IMR-90 (cell line): ENCODE results near the gene ABHD16A. TPM values are rescaled to one million over a fixed set of nuclear protein-coding genes. Genes with fewer than 3 reads are reported as not detected.

Experiments
- ATAC-seq: fragments of 200-7000 bp; cut with Tn5 transposase; 2 replicates; pipeline ENCODE4 v1.9.1; 2020; ENCODE audit warnings: low read depth, mild to moderate bottlenecking, moderate library complexity
- BruUV-seq: library from RNA; stranded (reverse); fragments of 400-500 nt; replicated peaks from 2 replicates; lab custom pipeline; 2021; lab: Mats Ljungman, UMichigan
- CTCF ChIA-PET: fragments of 300-600 bp; formaldehyde crosslinking; extraction: SDS; loops from one replicate; lab custom pipeline; 2021; ENCODE audit warnings: antibody characterized with exemption; lab: Yijun Ruan, JAX
- POLR2A ChIA-PET: fragments of 300-600 bp; sonication (Branson Sonifier 250); formaldehyde crosslinking; loops from one replicate; lab custom pipeline; 2022; ENCODE audit warnings: antibody characterized with exemption; ENCODE audit not compliant: unreplicated experiment; lab: Charles Lee
- DNase-seq: peaks from one replicate; pipeline ENCODE4 v3.0.0; 2013
- H2AFZ ChIP-seq: replicated peaks from 2 replicates; pipeline ENCODE3; 2013; ENCODE audit warnings: low read length, mild to moderate bottlenecking; ENCODE audit not compliant: poor library complexity
- H2AK5ac ChIP-seq: 2 replicates; pipeline ENCODE4 v1.6.1; 2013; ENCODE audit warnings: low read depth, low read length, inconsistent platforms
- H2AK9ac ChIP-seq: replicated peaks from 2 replicates; pipeline ENCODE3; 2013; ENCODE audit warnings: mild to moderate bottlenecking, low read depth, low read length, moderate library complexity; ENCODE audit not compliant: poor library complexity
- H2BK120ac ChIP-seq: 2 replicates; pipeline ENCODE4 v1.6.1; 2013; ENCODE audit warnings: low read depth, low read length, inconsistent platforms
- H2BK15ac ChIP-seq: 3 replicates; pipeline ENCODE4 v1.6.1; 2013; ENCODE audit warnings: low read depth, low read length, inconsistent platforms
- H2BK20ac ChIP-seq: 2 replicates; pipeline ENCODE4 v1.6.1; 2013; ENCODE audit warnings: low read depth, mild to moderate bottlenecking, inconsistent platforms, low read length, moderate library complexity
- H2BK5ac ChIP-seq: 2 replicates; pipeline ENCODE4 v1.6.1; 2013; ENCODE audit warnings: mild to moderate bottlenecking, low read depth, low read length, inconsistent platforms; ENCODE audit not compliant: poor library complexity, severe bottlenecking
- H3K14ac ChIP-seq: replicated peaks from 2 replicates; pipeline ENCODE4 v1.6.1; 2013; ENCODE audit warnings: low read depth, low read length, inconsistent platforms
- H3K18ac ChIP-seq: 2 replicates; pipeline ENCODE4 v1.6.1; 2013; ENCODE audit warnings: low read depth, low read length, control low read depth
- H3K23ac ChIP-seq: 2 replicates; pipeline ENCODE4 v1.6.1; 2013; ENCODE audit warnings: low read depth, low read length, inconsistent platforms
- H3K27ac ChIP-seq: 2 replicates; pipeline ENCODE4 v1.5.1; 2013; ENCODE audit warnings: mild to moderate bottlenecking, control low read depth, low read length; ENCODE audit not compliant: insufficient read depth
- H3K27me3 ChIP-seq: 2 replicates; pipeline ENCODE4 v1.6.1; 2013; ENCODE audit warnings: low read length; ENCODE audit not compliant: control insufficient read depth, insufficient read depth
- H3K36me3 ChIP-seq: 2 replicates; pipeline ENCODE4 v1.6.1; 2013; ENCODE audit warnings: low read length, mixed read lengths; ENCODE audit not compliant: control insufficient read depth, insufficient read depth
- H3K4ac ChIP-seq: 2 replicates; pipeline ENCODE4 v1.6.1; 2013; ENCODE audit warnings: low read depth, low read length, inconsistent platforms
- H3K4me1 ChIP-seq: 2 replicates; pipeline ENCODE4 v1.6.1; 2013; ENCODE audit warnings: low read length, mixed read lengths; ENCODE audit not compliant: control insufficient read depth, insufficient read depth
- H3K4me2 ChIP-seq: 2 replicates; pipeline ENCODE4 v1.6.1; 2013; ENCODE audit warnings: low read depth, mild to moderate bottlenecking, control low read depth, low read length, moderate library complexity
- H3K4me3 ChIP-seq: 2 replicates; pipeline ENCODE4 v1.5.1; 2013; ENCODE audit warnings: low read depth, mild to moderate bottlenecking, control low read depth, low read length, moderate library complexity; ENCODE audit not compliant: insufficient read depth
- H3K56ac ChIP-seq: 2 replicates; pipeline ENCODE4 v1.6.1; 2013; ENCODE audit warnings: low read length, inconsistent platforms; ENCODE audit not compliant: insufficient read depth; ENCODE audit errors: extremely low read depth
- H3K79me1 ChIP-seq, 2 experiments: 2 replicates each; pipeline ENCODE4 v1.6.1; 2013; ENCODE audit warnings: low read length in 2 of 2, inconsistent platforms in 1 of 2, low read depth in 1 of 2
- H3K9ac ChIP-seq: 2 replicates; pipeline ENCODE4 v1.6.1; 2013; ENCODE audit warnings: low read depth, low read length, control low read depth
- H3K9me1 ChIP-seq: 2 replicates; pipeline ENCODE4 v1.6.1; 2013; ENCODE audit warnings: low read length, inconsistent platforms; ENCODE audit not compliant: insufficient read depth
- H3K9me3 ChIP-seq: 2 replicates; pipeline ENCODE4 v1.6.1; 2013; ENCODE audit warnings: low read length; ENCODE audit not compliant: control insufficient read depth, insufficient read depth
- H4K20me1 ChIP-seq: 2 replicates; pipeline ENCODE4 v1.6.1; 2013; ENCODE audit warnings: low read length, inconsistent platforms; ENCODE audit not compliant: insufficient read depth
- H4K5ac ChIP-seq: 2 replicates; pipeline ENCODE4 v1.6.1; 2013; ENCODE audit warnings: mild to moderate bottlenecking, low read depth, low read length, control low read depth
- H4K8ac ChIP-seq, 2 experiments: 2 replicates each; pipeline ENCODE4 v1.6.1; 2013; ENCODE audit warnings: low read depth in 2 of 2, low read length in 2 of 2, control low read depth in 1 of 2, inconsistent platforms in 1 of 2
- H4K91ac ChIP-seq: 2 replicates; pipeline ENCODE4 v1.6.1; 2013; ENCODE audit warnings: low read depth, low read length, inconsistent platforms; ENCODE audit not compliant: insufficient read depth
- BHLHE40 ChIP-seq: fragments of 150-350 bp; IDR thresholded peaks from 2 replicates; pipeline ENCODE4 v1.6.1; 2016; ENCODE audit warnings: mild to moderate bottlenecking, low read depth, low read length
- ELK1 ChIP-seq: fragments of 150-350 bp; IDR thresholded peaks from 2 replicates; pipeline ENCODE4 v1.6.1; 2016; ENCODE audit warnings: low read depth, mild to moderate bottlenecking, low read length, moderate library complexity, borderline replicate concordance
- FOS ChIP-seq: fragments of 150-350 bp; IDR thresholded peaks from 2 replicates; pipeline ENCODE4 v1.6.1; 2016; ENCODE audit warnings: low read depth, low read length
- MAFK ChIP-seq: IDR thresholded peaks from 2 replicates; pipeline ENCODE4 v1.6.1; 2012; ENCODE audit warnings: low read depth, low read length, improper control_type of control experiment
- MAZ ChIP-seq: IDR thresholded peaks from 2 replicates; pipeline ENCODE4 v1.6.1; 2012; ENCODE audit warnings: low read depth, mild to moderate bottlenecking, low read length, improper control_type of control experiment, moderate library complexity, borderline replicate concordance
- RCOR1 ChIP-seq: IDR thresholded peaks from 2 replicates; pipeline ENCODE4 v1.6.1; 2012; ENCODE audit warnings: mild to moderate bottlenecking, low read length, improper control_type of control experiment; ENCODE audit not compliant: insufficient replicate concordance
- RFX5 ChIP-seq: IDR thresholded peaks from 2 replicates; pipeline ENCODE4 v1.8.0; 2012; ENCODE audit warnings: low read depth, mild to moderate bottlenecking, low read length, moderate library complexity
- SMC3 ChIP-seq: fragments of 150-350 bp; IDR thresholded peaks from 2 replicates; pipeline ENCODE4 v1.6.1; 2016; ENCODE audit warnings: low read depth, mild to moderate bottlenecking, antibody characterized with exemption, low read length, moderate library complexity
- USF2 ChIP-seq: fragments of 150-350 bp; IDR thresholded peaks from 2 replicates; pipeline ENCODE4 v1.6.1; 2017; ENCODE audit warnings: mild to moderate bottlenecking, antibody characterized with exemption, low read length, low read depth
- WGBS, 2 experiments: methylation state at CpG; one replicate each; pipeline versions ENCODE4 v1.1.5 to v1.1.7; 2013; ENCODE audit warnings: missing lambda C conversion rate in 2 of 2; ENCODE audit not compliant: insufficient read length in 1 of 2; ENCODE audit errors: extremely low coverage in 2 of 2; 5-methylcytosine and 5-hydroxymethylcytosine counted together
- dilution Hi-C: fragments of 300-500 bp; cut with HindIII; formaldehyde crosslinking; loops from one replicate; pipeline ENCODE4 v1.14.3; 2018; ENCODE audit warnings: low sequenced_read_pairs; ENCODE audit not compliant: unreplicated experiment
- in situ Hi-C: fragments of 300-500 bp; cut with MboI; formaldehyde crosslinking; loops from 3 replicates; pipeline ENCODE4 v1.14.3; 2019; ENCODE audit warnings: low sequenced_read_pairs, inconsistent platforms, mixed read lengths
- intact Hi-C: fragments of 100-400 bp; cut with micrococcal nuclease; formaldehyde crosslinking; loops from 2 replicates; pipeline ENCODE4 v1.10.0; 2022
- polyA plus RNA-seq, 3 experiments: library from polyadenylated mRNA; depleted of rRNA; stranded (reverse); fragments of >200 nt; gene quantifications; 2 replicates each; pipeline ENCODE4 v1.2.3, GENCODE V29; 2012; ENCODE audit warnings: low replicate concordance in 1 of 3
- total RNA-seq: library from RNA; depleted of rRNA; stranded (reverse); fragments of >200 nt; gene quantifications from 2 replicates; pipeline ENCODE4 v1.2.3, GENCODE V29; 2012

Gene ABHD16A
- total and polyA plus RNA-seq, 2 of the 4 experiments (the other 2 are of a cell fraction), result 31.5 to 35.1 TPM

GRCh38 chr6:31729515-31729978, 26.4 kb upstream of the ABHD16A start (continued):
- peak; percentile 60 for TF ChIP-seq SMC3

GRCh38 chr6:31728767-31729514, 25.8 kb upstream of the ABHD16A start, which contains the start of gene DDAH2:
DDAH2 (minus strand) TSS chr6:31729299; CDS start chr6:31729161, 138 bp downstream.
- Histone ChIP-seq H2BK20ac (0 out of 2 replicates have a peak within 1 kb of the TSS, but pooled peaks have one; percentile 6), H3K27me3 (no peaks in the 10 kb centered on the region), H3K9ac (peak within 1 kb of the TSS; percentile 81), H2AFZ (peak within 1 kb of the TSS; percentile 96), H3K79me1 (peaks cover 0 to 44% of the 10 kb centered on the region in 2 experiments; a peak in 3 of 4 replicates), H2AK5ac (peak within 1 kb of the TSS; percentile 90), H3K27ac (peak within 1 kb of the TSS; percentile 85), H3K4me2 (peak within 1 kb of the TSS; percentile 92), H4K8ac (peak within 1 kb of the TSS; percentile 17 to 82; a peak in 2 of 4 replicates), H2BK5ac (peak within 1 kb of the TSS; percentile 83), H3K4me3 (peak within 1 kb of the TSS; percentile 85), H3K4ac (peak within 1 kb of the TSS; percentile 92), H3K56ac (peak within 1 kb of the TSS; percentile 67), H2BK120ac (peak within 1 kb of the TSS; percentile 78), H3K9me3 (no peaks in the 10 kb centered on the region), H3K23ac (peak within 1 kb of the TSS; percentile 91; the same call in 1 of the 2 replicates), H4K20me1 (peaks cover 26% of the 10 kb centered on the region), H3K9me1 (peaks cover under 1% of the 10 kb centered on the region; the same call in 1 of the 2 replicates), H3K18ac (peak within 1 kb of the TSS; percentile 66; the same call in 1 of the 2 replicates), H3K14ac (peak within 1 kb of the TSS; percentile 89), H3K4me1 (peaks cover 3% of the 10 kb centered on the region), H2BK15ac (peak within 1 kb of the TSS; percentile 45; the same call in 1 of the 3 replicates), H4K91ac (peak within 1 kb of the TSS; percentile 72), H2AK9ac (peak within 1 kb of the TSS; percentile 99), H4K5ac (peak within 1 kb of the TSS; percentile 50), H3K36me3 (peaks cover 44% of the 10 kb centered on the region)
- in situ Hi-C loops (no loop called here), intact Hi-C loops (loop anchor here (2.0 kb wide), 2 partner anchors 48 to 102 kb away; partner anchors contain the start of gene LY6G5C), dilution Hi-C loops (no loop called here)
- 6% methylated on average over 14 of the region's 36 CpGs; no CpG with 5 or more reads in 1 of the 2 experiments for WGBS, 2 experiments
- CTCF ChIA-PET, result interaction anchor here (0.5 to 0.7 kb wide), 2 partner anchors 42 to 48 kb away, joined by 3 read pairs; partner anchors contain the start of gene LY6G5C
- POLR2A ChIA-PET, result interaction anchor here (0.6 kb wide), 1 partner anchor 189 kb away, joined by 3 read pairs; no protein-coding TSS in a partner anchor
- ATAC-seq, result peak; percentile 33
- no TSS peak for BruUV-seq
- DNase-seq, result no peak
- no peak for TF ChIP-seq ELK1
- TF ChIP-seq USF2, result no peak
- no peak for TF ChIP-seq BHLHE40
- TF ChIP-seq SMC3, result no peak
- TF ChIP-seq MAFK, result no peak
- no peak for TF ChIP-seq FOS
- TF ChIP-seq MAZ, result no peak; the same call in 1 of the 2 replicates
- TF ChIP-seq RFX5, result no peak
- TF ChIP-seq RCOR1, result no peak
